SK-N-SH treated with all-trans-retinoic acid at 6 μM for 48 hours (cell line): ENCODE data around the gene KRTAP19-8.

Source experiments
- ISL1 ChIP-seq: fragments of 250-450 bp; sonication (Bioruptor Pico); IDR thresholded peaks from 2 replicates; pipeline ENCODE4 v2.1.2; 2022; ENCODE audit warnings: mild to moderate bottlenecking, moderate library complexity
- RARB ChIP-seq: fragments of 250-450 bp; sonication (Bioruptor Pico); IDR thresholded peaks from 2 replicates; pipeline ENCODE4 v1.8.0; 2021; ENCODE audit warnings: mild to moderate bottlenecking, moderate library complexity
- TOX ChIP-seq: fragments of 250-450 bp; sonication (Bioruptor Pico); IDR thresholded peaks from 2 replicates; pipeline ENCODE4 v1.8.0; 2021; ENCODE audit warnings: mild to moderate bottlenecking, moderate library complexity, borderline replicate concordance
- ZNF565 ChIP-seq: fragments of 450-650 bp; formaldehyde crosslinking; conservative IDR thresholded peaks from 2 replicates; pipeline ENCODE4 v1.5.0; 2020; ENCODE audit warnings: low read depth, mild to moderate bottlenecking, moderate library complexity
- ZNF8 ChIP-seq: fragments of 450-650 bp; formaldehyde crosslinking; IDR thresholded peaks from 2 replicates; pipeline ENCODE4 v1.5.0; 2020; ENCODE audit warnings: mild to moderate bottlenecking, moderate library complexity
- TF ChIP-seq, protein P1 (sequence below): fragments of 250-450 bp; sonication (Bioruptor Pico); IDR thresholded peaks from 2 replicates; pipeline ENCODE4 v1.5.1; 2020; ENCODE audit warnings: low read depth, mild to moderate bottlenecking, moderate library complexity

DNA sequence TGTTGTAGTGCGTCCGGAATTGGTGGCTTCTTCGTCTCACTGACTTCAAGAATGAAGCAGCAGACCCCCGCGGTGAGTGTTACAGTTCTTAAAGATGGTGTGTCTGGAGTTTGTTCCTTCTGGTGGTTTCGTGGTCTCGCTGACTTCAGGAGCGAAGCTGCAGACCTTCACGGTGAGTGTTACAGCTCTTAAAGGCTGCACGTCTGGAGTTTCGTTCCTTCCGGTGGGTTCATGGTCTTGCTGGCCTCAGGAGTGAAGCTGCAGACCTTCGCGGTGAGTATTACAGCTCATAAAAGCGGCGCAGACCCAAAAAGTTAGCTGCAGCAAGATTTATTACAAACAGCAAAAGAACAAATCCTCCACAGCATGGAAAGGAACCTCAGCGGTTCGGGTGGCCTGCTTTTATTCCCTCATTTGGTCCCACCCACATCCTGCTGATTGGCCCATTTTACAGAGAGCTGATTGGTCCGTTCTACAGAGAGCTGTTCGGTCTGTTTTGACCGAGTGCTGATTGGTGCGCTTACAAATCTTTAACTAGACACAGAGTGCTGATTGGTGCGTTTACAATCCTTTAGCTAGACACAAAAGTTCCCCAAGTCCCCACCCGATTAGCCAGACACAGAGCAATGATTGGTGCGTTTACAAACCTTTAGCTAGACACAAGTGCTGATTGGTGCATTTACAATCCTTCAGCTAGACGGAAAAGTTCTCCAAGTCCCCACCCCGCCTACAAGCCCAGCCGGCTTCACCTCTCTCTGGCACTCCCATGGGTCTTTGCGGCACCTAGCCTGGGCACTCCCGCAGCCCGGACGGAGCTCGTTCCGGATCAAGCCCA is 49.6 kb upstream of the KRTAP19-8 start:
- TF ChIP-seq ISL1 (CRISPR knock-in tag), result no peak
- TF ChIP-seq ZNF8 (CRISPR knock-in tag), result no peak
- TF ChIP-seq ZNF565 (CRISPR knock-in tag), result no peak
- TF ChIP-seq TOX (CRISPR knock-in tag), result no peak
- TF ChIP-seq, protein P1, sequence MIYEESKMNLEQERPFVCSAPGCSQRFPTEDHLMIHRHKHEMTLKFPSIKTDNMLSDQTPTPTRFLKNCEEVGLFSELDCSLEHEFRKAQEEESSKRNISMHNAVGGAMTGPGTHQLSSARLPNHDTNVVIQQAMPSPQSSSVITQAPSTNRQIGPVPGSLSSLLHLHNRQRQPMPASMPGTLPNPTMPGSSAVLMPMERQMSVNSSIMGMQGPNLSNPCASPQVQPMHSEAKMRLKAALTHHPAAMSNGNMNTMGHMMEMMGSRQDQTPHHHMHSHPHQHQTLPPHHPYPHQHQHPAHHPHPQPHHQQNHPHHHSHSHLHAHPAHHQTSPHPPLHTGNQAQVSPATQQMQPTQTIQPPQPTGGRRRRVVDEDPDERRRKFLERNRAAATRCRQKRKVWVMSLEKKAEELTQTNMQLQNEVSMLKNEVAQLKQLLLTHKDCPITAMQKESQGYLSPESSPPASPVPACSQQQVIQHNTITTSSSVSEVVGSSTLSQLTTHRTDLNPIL (CRISPR knock-in tag), result no peak
- TF ChIP-seq RARB, result no peak
